Nephron progenitor cell (in vitro differentiated cells): ENCODE results near the gene BTBD19.

Source experiments
- DNase-seq: peaks from one replicate; pipeline ENCODE4 v3.0.0; 2021
- H3K27ac Mint-ChIP-seq: 2 replicates; pipeline ENCODE4 v1.8.0; 2021; ENCODE audit warnings: mild to moderate bottlenecking, moderate library complexity, mixed read lengths
- H3K27me3 Mint-ChIP-seq: 2 replicates; pipeline ENCODE4 v1.8.0; 2021; ENCODE audit warnings: mild to moderate bottlenecking, low read depth, mixed read lengths; ENCODE audit not compliant: poor library complexity
- H3K36me3 Mint-ChIP-seq: 2 replicates; pipeline ENCODE4 v1.8.0; 2021; ENCODE audit warnings: low read depth, mixed read lengths
- H3K4me1 Mint-ChIP-seq: 2 replicates; pipeline ENCODE4 v1.8.0; 2021; ENCODE audit warnings: mixed read lengths
- H3K4me3 Mint-ChIP-seq: 2 replicates; pipeline ENCODE4 v1.8.0; 2021; ENCODE audit warnings: mild to moderate bottlenecking, moderate library complexity, mixed read lengths
- H3K9me3 Mint-ChIP-seq: 2 replicates; pipeline ENCODE4 v1.8.0; 2021; ENCODE audit warnings: mild to moderate bottlenecking, moderate library complexity, mixed read lengths
- TF ChIP-seq, protein P1 (sequence below): fragments of 200-600 bp; sonication (generic); IDR thresholded peaks from 2 replicates; pipeline ENCODE4 v1.5.0; 2021; ENCODE audit warnings: antibody characterized with exemption

Gene BTBD19

DNA sequence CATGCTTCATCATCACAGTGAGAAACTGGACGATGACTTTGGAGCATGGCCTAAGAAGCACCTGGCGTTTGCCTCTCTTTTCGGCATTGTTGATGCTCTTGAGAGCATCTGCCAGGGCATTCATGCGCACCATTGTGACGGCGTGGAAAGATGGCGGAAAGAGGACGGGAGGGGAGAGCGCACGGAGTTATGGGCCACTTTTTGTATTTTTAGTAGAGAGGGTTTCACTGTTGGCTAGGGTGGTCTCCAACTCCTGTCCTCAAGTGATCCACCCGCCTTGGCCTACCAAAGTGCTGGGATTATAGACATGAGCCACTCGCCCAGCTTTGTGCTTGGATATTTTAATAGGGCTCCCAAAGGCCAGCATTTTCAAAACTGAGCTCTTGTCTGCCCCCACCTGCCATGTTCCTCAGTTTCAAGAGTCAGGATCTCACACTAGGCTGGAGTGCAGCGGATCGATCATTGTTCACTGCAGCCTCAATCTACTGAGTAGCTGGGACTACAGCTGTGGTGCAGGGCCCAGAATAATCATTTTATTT, 27.7 kb upstream of the BTBD19 start:
- no peaks in the 10 kb centered on the region for H3K9me3 Mint-ChIP-seq
- TF ChIP-seq, protein P1, sequence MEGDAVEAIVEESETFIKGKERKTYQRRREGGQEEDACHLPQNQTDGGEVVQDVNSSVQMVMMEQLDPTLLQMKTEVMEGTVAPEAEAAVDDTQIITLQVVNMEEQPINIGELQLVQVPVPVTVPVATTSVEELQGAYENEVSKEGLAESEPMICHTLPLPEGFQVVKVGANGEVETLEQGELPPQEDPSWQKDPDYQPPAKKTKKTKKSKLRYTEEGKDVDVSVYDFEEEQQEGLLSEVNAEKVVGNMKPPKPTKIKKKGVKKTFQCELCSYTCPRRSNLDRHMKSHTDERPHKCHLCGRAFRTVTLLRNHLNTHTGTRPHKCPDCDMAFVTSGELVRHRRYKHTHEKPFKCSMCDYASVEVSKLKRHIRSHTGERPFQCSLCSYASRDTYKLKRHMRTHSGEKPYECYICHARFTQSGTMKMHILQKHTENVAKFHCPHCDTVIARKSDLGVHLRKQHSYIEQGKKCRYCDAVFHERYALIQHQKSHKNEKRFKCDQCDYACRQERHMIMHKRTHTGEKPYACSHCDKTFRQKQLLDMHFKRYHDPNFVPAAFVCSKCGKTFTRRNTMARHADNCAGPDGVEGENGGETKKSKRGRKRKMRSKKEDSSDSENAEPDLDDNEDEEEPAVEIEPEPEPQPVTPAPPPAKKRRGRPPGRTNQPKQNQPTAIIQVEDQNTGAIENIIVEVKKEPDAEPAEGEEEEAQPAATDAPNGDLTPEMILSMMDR, result no peak
- H3K36me3 Mint-ChIP-seq, result peaks cover 60% of the 10 kb centered on the region
- H3K27ac Mint-ChIP-seq, result peak overlapping the region; percentile 98
- H3K4me1 Mint-ChIP-seq, result peaks cover 50% of the 10 kb centered on the region
- no peak for DNase-seq
- H3K4me3 Mint-ChIP-seq, result no peak overlapping the region
- peaks cover 14% of the 10 kb centered on the region for H3K27me3 Mint-ChIP-seq

DNA sequence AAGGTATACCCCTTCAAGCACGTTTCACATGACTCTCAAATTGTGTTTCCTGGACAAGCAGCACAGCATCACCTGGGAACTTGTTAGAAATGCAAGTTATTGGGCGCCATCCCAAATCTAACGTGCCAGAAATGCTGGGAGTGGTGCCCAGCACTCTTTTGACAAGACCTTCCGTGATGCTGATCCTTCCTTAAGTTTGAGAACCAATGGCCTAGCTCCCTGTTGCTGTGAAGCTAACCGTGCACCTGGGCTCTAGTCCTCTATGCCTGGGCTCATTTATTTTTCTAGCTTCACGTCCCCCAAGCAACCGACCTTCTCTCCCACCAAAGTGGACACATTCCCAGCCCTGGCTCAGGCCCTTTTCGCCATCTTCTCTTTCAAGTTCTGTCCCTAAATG, 24.6 kb upstream of the BTBD19 start:
- Mint-ChIP-seq H3K27me3 (peaks cover 21% of the 10 kb centered on the region), H3K4me3 (peak overlapping the region; percentile 77), H3K27ac (peak overlapping the region; percentile 17), H3K36me3 (peaks cover 37% of the 10 kb centered on the region), H3K9me3 (no peaks in the 10 kb centered on the region), H3K4me1 (peaks cover 35% of the 10 kb centered on the region)
- DNase-seq, result no peak
- TF ChIP-seq, protein P1, result no peak

DNA sequence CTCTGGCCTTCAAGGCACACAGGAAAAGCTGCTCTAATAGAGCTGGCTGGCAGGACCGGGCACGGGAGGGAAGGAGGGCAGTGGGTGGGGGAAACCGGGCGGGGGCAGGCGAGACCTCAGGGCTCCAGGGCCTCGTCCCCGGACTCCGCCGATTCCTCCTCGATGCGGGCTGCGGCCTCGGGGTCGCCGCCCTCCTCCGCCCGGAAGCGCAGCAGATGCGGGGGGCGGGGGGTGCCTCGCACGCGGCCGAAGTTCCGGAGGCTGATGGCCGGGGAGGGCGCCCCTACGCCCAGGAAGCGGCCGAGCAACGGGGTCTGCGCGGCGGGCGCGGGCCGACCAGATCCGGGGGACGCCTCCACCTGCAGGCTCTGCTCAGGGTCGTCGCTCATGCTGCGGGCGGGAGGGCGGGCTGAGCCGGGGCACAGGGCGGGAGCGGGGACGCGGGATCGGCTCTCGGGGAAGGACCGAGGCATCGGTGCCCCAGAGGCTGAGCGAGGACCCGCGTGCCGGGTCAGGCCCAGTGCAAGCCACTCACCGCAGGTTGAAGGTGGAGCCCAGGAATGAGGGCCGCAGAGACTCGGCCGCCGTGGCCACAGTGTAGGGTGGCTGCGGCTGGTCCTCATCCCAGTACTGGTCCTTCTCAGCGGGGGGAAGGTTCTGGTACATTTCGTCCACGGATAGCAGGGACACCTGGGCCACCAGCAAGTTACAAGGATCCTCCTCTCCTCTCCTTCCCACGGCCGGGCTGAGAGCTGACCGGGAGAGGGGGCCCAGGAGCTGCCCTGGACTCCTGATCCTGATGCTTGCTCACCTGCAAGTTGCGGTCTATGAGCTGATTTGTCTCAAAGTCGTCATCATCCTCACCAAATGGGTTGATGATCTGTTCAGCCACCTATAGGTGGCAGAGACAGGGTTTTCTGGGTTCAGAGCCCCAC, 24.0 kb upstream of the BTBD19 start:
- Mint-ChIP-seq H3K4me3 (peak overlapping the region; percentile 77), H3K9me3 (no peaks in the 10 kb centered on the region), H3K4me1 (peaks cover 31% of the 10 kb centered on the region), H3K36me3 (peaks cover 31% of the 10 kb centered on the region), H3K27ac (peak overlapping the region; percentile 17), H3K27me3 (peaks cover 22% of the 10 kb centered on the region)
- peak; percentile 70 for DNase-seq
- TF ChIP-seq, protein P1, result no peak

DNA sequence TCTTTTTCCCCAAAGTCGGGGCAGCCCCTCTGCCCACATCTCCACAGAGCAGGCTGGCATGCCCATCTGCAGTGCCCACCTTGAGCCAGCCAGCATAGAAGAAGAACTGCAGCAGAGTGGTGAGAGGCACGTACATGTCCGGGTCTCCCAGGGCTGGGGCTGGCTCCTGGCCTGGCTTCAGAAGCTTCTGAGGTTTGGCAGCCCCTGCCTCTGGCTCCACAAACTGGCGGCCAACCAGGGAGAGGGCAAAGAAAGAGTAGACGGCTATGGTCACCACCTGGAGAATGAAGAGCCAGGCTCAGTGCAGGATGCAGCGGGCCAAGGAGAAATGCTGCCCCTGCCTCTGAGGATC, 23.3 kb upstream of the BTBD19 start:
- no peaks in the 10 kb centered on the region for H3K9me3 Mint-ChIP-seq
- no peak overlapping the region for H3K27ac Mint-ChIP-seq
- TF ChIP-seq, protein P1, result no peak
- peak overlapping the region; percentile 48 for H3K4me3 Mint-ChIP-seq
- DNase-seq, result no peak
- peaks cover 37% of the 10 kb centered on the region for H3K4me1 Mint-ChIP-seq
- peaks cover 23% of the 10 kb centered on the region for H3K27me3 Mint-ChIP-seq
- peaks cover 26% of the 10 kb centered on the region for H3K36me3 Mint-ChIP-seq

DNA sequence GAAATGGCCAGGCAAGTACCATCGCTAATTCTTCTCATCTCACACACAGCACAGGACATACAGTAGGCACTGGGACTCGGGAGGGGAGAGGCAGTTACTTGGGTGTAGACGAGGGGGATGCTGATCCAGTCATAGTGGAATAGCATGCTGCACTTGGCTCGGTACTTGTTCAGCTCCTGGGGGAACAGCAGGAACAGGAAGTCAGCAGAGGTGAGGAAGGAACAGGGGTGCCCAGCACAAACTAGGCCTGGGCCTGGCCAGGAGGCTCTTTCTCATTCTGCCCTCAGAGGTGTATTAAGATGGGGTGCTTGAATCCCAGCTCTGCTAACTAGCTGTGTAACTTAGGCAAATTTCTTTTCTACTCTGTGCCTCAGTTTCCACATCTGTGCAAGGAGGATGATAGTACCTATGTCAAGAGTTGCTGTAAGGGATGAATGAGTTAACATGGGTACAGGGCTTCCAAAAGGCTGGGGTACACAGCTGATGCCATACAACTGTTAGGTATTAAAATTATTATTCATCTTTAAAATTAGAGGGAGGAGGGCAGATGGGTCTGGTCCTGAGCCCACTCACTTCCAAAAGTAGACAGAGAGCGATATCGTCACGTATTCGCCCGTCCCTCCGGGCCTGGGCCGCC, 22.7 kb upstream of the BTBD19 start:
- Mint-ChIP-seq H3K4me1 (peaks cover 38% of the 10 kb centered on the region), H3K27ac (no peak overlapping the region), H3K4me3 (peak overlapping the region; percentile 71), H3K9me3 (no peaks in the 10 kb centered on the region), H3K36me3 (peaks cover 20% of the 10 kb centered on the region), H3K27me3 (peaks cover 23% of the 10 kb centered on the region)
- TF ChIP-seq, protein P1, result no peak
- no peak for DNase-seq
